ENCODE measurements around the gene C1orf53.
A peak's percentile ranks its signal among the peaks of the same experiment; 100 is the strongest.
"Not testable (repeated sequence)": the region's sequence is repeated elsewhere in the genome, so short reads cannot be mapped to it uniquely, and the experiment has no call there.

Gene C1orf53
- 0 to 1.1 (median 0.41) reads per million in 18 experiments for total RNA-seq

- peak; percentile 77 to 89 for DNase-seq
These were observed at the start of gene C1orf53 for GRCh38 chr1:197902454-197903195. TSS of gene C1orf53 (plus strand) at chr1:197902630. CDS start at chr1:197902650, 20 bp downstream.

- DNase-seq = not testable (repeated sequence)
These were observed 46.7 kb upstream of the C1orf53 start for GRCh38 chr1:197855751-197856150.

GRCh38 chr1:197857477-197857876 is 45.0 kb upstream of the C1orf53 start:
- DNase-seq = no peak

GRCh38 chr1:197859024-197859423 is 43.4 kb upstream of the C1orf53 start:
- no peak for DNase-seq

- DNase-seq = no peak
These were observed 40.2 kb upstream of the C1orf53 start for GRCh38 chr1:197862221-197862620.

- DNase-seq = no peak
These were observed 39.8 kb upstream of the C1orf53 start for GRCh38 chr1:197862671-197863070.

- no peak for DNase-seq
These were observed 36.6 kb upstream of the C1orf53 start for GRCh38 chr1:197865809-197866208.

- DNase-seq = peak; percentile 68 to 76
These were observed 33.5 kb upstream of the C1orf53 start for GRCh38 chr1:197868751-197869489.

- DNase-seq = no peak
These were observed 32.8 kb upstream of the C1orf53 start for GRCh38 chr1:197869490-197870077.

GRCh38 chr1:197876894-197877293 is 25.5 kb upstream of the C1orf53 start:
- DNase-seq = no peak

GRCh38 chr1:197880385-197880784 is 22.0 kb upstream of the C1orf53 start:
- not testable (repeated sequence) for DNase-seq

GRCh38 chr1:197882241-197882640 is 20.2 kb upstream of the C1orf53 start:
- DNase-seq = not testable (repeated sequence)

- DNase-seq = no peak
These were observed 18.3 kb upstream of the C1orf53 start for GRCh38 chr1:197884173-197884572.

GRCh38 chr1:197890936-197891335 is 11.5 kb upstream of the C1orf53 start:
- no peak for DNase-seq

GRCh38 chr1:197892684-197893083 is 9.7 kb upstream of the C1orf53 start:
- no peak for DNase-seq

GRCh38 chr1:197896301-197896700 is 6.1 kb upstream of the C1orf53 start:
- DNase-seq = no peak

GRCh38 chr1:197899037-197899436 is 3.4 kb upstream of the C1orf53 start:
- DNase-seq = no peak

- DNase-seq = no peak
These were observed 338 bp upstream of the C1orf53 start for GRCh38 chr1:197902131-197902453.

- DNase-seq = no peak
These were observed 725 bp downstream of the C1orf53 start for GRCh38 chr1:197903196-197903514.

- DNase-seq = no peak
These were observed 1.8 kb downstream of the C1orf53 start for GRCh38 chr1:197904126-197904787.

GRCh38 chr1:197905699-197906351 is 3.4 kb downstream of the C1orf53 start:
- no peak for DNase-seq

GRCh38 chr1:197907846-197908616 is 5.6 kb downstream of the C1orf53 start:
- DNase-seq = no peak

Data from inflammatory macrophage (primary cell).